Esophagus (tissue), 2 donors: ENCODE measurements around the gene TMEM178B. TPM values are rescaled to one million over a fixed set of nuclear protein-coding genes. Genes with fewer than 3 reads are reported as not detected.

Experiments
- H3K27ac ChIP-seq, 2 donors: one replicate each; pipeline ENCODE4 v1.5.1; 2013; ENCODE audit warnings: low read depth in 2 of 2, mild to moderate bottlenecking in 2 of 2, inconsistent platforms in 1 of 2, low read length in 1 of 2, moderate library complexity in 1 of 2
- H3K27me3 ChIP-seq, 2 donors: one replicate each; pipeline ENCODE4 v1.6.1; 2013; ENCODE audit warnings: low read length in 2 of 2, control low read depth in 1 of 2, mild to moderate bottlenecking in 1 of 2; ENCODE audit not compliant: insufficient read depth in 2 of 2, control insufficient read depth in 1 of 2
- H3K36me3 ChIP-seq, 2 donors: one replicate each; pipeline ENCODE4 v1.6.1; 2013; ENCODE audit warnings: low read length in 1 of 2; ENCODE audit not compliant: control insufficient read depth in 2 of 2, insufficient read depth in 2 of 2
- H3K4me1 ChIP-seq, 2 donors: one replicate each; pipeline ENCODE4 v1.6.1; 2013; ENCODE audit warnings: low read length in 1 of 2; ENCODE audit not compliant: control insufficient read depth in 2 of 2, insufficient read depth in 2 of 2
- H3K4me3 ChIP-seq, 2 donors: one replicate each; pipeline ENCODE4 v1.5.1; 2013; ENCODE audit warnings: low read length in 2 of 2, mild to moderate bottlenecking in 2 of 2, low read depth in 1 of 2, moderate library complexity in 1 of 2
- H3K9me3 ChIP-seq, 2 donors: one replicate each; pipeline ENCODE4 v1.6.1; 2013; ENCODE audit warnings: mild to moderate bottlenecking in 2 of 2, low read depth in 1 of 2, low read length in 1 of 2, moderate library complexity in 1 of 2; ENCODE audit not compliant: control insufficient read depth in 2 of 2, insufficient read depth in 1 of 2
- WGBS, 2 donors: extraction: QIAGEN DNeasy Blood & Tissue Kit; methylation state at CpG; one replicate each; pipeline ENCODE4 v1.1.7; 2013; 5-methylcytosine and 5-hydroxymethylcytosine counted together
- polyA plus RNA-seq, 2 donors: library from polyadenylated mRNA; stranded (reverse); fragments of 200-250 nt; gene quantifications; one replicate each; pipeline ENCODE4 v1.2.3, GENCODE V29; 2013
- donor health status: healthy with polysubstance abuse.
- donor health status: Bipolar disorder and iron deficiency.

Gene TMEM178B
- polyA plus RNA-seq, 2 donors: 0.21 to 0.26 TPM

DNA sequence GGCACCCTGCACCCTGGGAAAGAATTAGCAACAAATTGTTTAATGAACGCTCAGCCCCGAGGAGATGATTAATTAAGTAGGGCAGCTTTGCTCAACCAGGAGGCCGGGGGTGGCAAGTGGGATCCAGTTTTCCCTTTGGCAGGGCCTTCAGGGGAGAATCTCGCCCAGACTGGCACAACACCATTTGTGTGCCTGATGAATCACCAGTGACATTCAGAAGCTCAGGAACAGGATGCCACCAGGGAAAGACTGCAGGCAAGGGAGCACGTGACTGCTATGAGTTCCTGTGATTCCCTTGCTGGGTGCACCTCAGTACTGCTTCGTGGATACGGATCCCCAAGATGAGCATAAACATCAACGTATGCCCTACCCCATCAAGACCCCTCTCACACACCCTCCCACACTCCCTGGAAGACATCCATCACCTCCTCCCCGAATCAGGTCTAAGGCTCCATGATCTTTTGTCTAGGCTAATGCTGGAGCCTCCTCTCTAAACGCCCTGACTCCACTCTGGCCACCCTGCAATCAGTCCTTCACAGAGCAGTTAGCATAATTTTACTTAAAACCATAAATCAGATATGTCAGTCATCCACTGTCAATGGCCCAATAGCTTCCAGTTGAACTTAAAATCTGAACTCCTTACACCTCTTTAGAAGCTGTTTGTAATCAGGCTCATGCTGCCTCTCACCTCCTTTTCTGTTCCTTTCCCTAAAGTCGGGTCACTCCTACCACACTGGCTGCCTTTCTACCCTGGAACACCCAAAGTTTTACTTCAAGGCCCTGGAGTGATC, 368.2 kb downstream of the TMEM178B start:
- H3K27ac ChIP-seq: no peak overlapping the region
- no peak overlapping the region for H3K4me3 ChIP-seq
- WGBS, 2 donors: 44 to 60% methylated on average over 11 of the region's 11 CpGs
- H3K36me3 ChIP-seq: no peaks in the 10 kb centered on the region
- no peaks in the 10 kb centered on the region for H3K9me3 ChIP-seq
- H3K27me3 ChIP-seq: no peaks in the 10 kb centered on the region
- H3K4me1 ChIP-seq: peaks cover 4 to 8% of the 10 kb centered on the region in 2 donors

DNA sequence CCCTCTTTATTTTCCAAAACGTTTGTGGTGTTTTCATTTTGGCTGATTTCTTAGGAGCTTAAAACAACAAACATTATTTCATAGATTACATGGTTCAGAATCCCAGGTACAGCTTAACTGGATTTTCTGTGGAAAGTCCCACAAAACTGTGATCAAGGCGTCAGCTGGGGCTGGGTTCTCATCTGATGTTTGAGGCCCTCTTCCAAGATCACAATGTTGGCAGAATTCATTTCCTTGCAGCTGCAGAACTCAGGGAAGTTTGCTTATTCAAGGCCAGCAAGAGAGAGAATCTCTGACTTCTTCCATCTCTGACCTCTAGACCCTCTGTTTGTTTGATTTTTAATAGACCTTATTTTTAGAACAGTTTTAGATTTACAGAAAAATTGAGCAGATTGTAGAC, 368.9 kb downstream of the TMEM178B start:
- WGBS, 2 donors: 22 to 39% methylated on average over 2 of the region's 2 CpGs
- Histone ChIP-seq H3K4me3 (no peak overlapping the region), H3K4me1 (peaks cover 4 to 8% of the 10 kb centered on the region in 2 donors), H3K9me3 (no peaks in the 10 kb centered on the region), H3K27ac (no peak overlapping the region), H3K36me3 (no peaks in the 10 kb centered on the region), H3K27me3 (no peaks in the 10 kb centered on the region)

DNA sequence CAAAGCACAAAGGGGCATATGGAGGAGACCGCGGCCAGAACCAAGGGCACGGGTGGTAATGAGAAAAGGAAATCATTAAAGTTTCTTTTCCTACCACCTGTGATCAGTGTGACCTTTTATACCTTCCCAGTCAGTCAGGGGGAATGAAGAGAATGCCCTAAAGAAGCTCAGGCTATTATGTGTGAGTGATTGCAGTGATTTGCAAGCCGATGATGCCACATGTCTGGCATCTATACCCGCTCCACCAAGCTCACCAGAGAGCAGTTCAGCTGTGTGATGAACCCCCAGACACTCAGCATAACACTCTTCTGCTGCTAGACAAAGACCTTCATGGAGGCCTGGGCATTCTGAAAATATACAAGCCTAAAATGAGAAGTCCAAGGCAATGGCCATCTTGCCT, 371.1 kb downstream of the TMEM178B start:
- Histone ChIP-seq H3K27me3 (no peaks in the 10 kb centered on the region), H3K36me3 (no peaks in the 10 kb centered on the region), H3K4me1 (peaks cover 4 to 8% of the 10 kb centered on the region in 2 donors), H3K4me3 (no peak overlapping the region), H3K27ac (no peak overlapping the region), H3K9me3 (no peaks in the 10 kb centered on the region)
- WGBS, 2 donors: 85 to 87% methylated on average over 5 of the region's 5 CpGs

DNA sequence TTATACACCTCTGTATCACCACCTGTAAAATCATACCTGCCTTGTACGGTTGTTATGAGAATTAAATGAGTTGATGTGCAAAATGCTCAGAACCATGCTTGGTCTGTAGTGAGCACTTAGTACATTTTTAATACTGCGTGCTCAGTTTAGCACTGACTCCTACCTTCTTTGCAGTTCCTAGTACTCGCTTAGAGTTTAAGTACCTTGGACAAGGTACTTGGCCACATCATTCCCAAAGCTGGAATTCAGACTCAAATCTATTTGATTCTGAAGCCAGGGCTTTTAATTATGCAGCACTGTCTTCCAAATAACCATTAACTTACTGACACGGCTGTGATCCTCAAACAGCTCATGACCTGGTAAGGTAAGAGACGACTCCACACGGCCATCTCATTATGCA, 377.4 kb downstream of the TMEM178B start:
- H3K36me3 ChIP-seq: no peaks in the 10 kb centered on the region
- no peak overlapping the region for H3K27ac ChIP-seq
- no peaks in the 10 kb centered on the region for H3K4me1 ChIP-seq
- WGBS, 2 donors: 90 to 93% methylated on average over 6 of the region's 6 CpGs
- no peaks in the 10 kb centered on the region for H3K9me3 ChIP-seq
- no peaks in the 10 kb centered on the region for H3K27me3 ChIP-seq
- H3K4me3 ChIP-seq: no peak overlapping the region

DNA sequence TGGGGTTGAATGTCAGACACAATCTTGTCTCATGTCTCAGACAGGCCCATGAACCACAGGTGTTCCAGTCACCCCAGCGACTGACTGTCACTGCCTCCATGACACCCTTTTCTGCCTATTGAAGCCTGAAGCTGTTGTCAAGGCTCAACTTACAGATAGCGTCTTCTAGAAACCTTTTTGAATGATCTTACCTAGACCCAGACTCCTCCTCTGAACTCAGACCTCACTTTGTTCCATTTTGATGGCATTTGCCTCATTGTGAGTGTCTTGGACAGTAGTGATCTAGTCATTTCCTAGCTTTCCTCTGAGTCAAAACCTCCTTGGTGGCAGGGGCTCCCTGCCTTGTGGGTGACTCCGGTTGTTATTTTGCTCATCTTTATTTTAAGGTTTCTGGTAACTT, 379.0 kb downstream of the TMEM178B start:
- Histone ChIP-seq H3K9me3 (no peaks in the 10 kb centered on the region), H3K4me1 (no peaks in the 10 kb centered on the region), H3K27ac (no peak overlapping the region), H3K36me3 (no peaks in the 10 kb centered on the region), H3K27me3 (no peaks in the 10 kb centered on the region), H3K4me3 (no peak overlapping the region)
- 83 to 85% methylated on average over 3 of the region's 3 CpGs for WGBS, 2 donors

DNA sequence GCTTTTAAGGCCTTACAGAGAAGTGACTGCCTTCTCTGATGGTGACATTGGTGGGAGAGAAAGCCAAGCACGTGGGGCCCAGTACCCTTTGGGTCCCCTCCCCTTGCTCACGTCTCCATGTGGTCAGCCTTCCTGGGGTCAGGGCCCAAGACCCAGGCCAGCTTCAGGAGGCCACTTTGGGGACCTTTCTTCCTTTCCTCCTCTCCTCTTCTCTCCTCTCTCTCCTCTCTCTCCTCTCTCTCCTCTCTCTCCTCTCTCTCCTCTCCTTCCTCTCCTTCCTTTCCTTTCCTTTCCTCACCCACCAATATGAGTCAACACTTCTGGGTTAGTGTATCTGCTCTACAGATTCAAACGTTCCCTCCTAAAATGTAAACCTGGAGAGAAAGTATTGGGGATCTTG, 380.5 kb downstream of the TMEM178B start:
- WGBS, 2 donors: 73 to 78% methylated on average over 3 of the region's 3 CpGs
- Histone ChIP-seq H3K4me3 (no peak overlapping the region), H3K27ac (no peak overlapping the region), H3K9me3 (no peaks in the 10 kb centered on the region), H3K27me3 (no peaks in the 10 kb centered on the region), H3K36me3 (no peaks in the 10 kb centered on the region), H3K4me1 (no peaks in the 10 kb centered on the region)

DNA sequence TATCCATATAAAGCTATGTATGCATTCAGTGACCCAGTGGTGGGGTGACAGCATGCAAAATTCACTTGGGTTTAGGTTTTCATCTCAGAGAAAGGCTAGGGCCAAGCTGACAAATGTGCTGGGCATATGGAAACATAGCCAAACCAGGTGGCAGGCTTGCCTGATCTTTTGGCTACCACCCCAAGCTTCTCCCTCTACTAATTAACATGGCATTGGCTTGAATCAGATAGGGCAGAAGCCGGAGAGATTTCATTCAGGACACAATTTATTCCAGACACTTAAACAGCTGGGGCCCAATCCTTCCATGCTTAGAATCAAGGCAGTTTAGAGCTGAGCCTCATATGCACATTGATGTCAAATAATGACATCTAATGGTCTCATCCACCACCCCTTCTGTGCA, 381.9 kb downstream of the TMEM178B start:
- H3K27ac ChIP-seq: no peak overlapping the region
- H3K4me1 ChIP-seq: no peaks in the 10 kb centered on the region
- no peak overlapping the region for H3K4me3 ChIP-seq
- no peaks in the 10 kb centered on the region for H3K36me3 ChIP-seq
- no peaks in the 10 kb centered on the region for H3K9me3 ChIP-seq
- WGBS, 2 donors: 74 to 78% methylated on average over 1 of the region's 1 CpG
- no peaks in the 10 kb centered on the region for H3K27me3 ChIP-seq

DNA sequence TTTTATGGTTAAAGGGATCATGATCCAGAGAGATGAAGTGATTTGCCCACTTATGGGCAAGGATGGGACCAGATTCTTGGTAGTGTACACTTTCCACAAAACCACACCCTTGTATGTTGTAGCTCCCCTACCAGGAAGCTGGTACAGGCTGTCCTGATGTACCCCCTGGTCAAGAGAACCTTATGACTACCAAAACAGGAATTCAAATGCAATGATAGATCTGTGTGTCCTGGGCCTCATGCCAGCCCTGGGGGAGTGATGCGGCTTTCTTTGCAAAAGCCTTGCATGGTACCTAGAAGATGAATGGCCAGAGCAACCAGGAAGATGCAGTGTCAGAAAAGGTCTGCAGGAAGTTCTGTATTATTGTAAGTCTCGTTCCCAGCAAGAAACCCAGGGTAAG, 382.4 kb downstream of the TMEM178B start:
- 76 to 82% methylated on average over 2 of the region's 2 CpGs for WGBS, 2 donors
- Histone ChIP-seq H3K36me3 (no peaks in the 10 kb centered on the region), H3K4me1 (peaks cover 0 to 3% of the 10 kb centered on the region in 2 donors), H3K27ac (no peak overlapping the region), H3K27me3 (no peaks in the 10 kb centered on the region), H3K9me3 (no peaks in the 10 kb centered on the region), H3K4me3 (no peak overlapping the region)

DNA sequence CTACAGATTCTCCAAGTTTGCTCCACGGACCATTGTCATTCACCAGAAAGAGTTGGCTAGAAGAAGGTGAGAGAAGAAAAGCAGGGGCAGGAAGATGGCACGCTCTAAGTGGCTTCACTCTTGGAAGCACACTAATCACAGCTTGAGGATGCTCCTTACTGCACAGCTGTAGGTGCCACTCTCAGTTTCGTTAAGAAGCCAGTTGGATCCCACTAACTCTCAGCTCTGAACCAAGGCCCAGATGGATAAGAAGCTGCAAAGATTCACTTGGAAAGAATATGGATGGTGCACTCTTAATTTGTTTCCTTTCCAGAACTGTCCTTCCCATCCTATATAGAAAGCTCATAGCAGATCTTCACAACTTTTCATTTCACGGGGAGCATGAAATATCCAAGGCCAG, 382.8 kb downstream of the TMEM178B start:
- no peaks in the 10 kb centered on the region for H3K27me3 ChIP-seq
- no peak overlapping the region for H3K27ac ChIP-seq
- H3K36me3 ChIP-seq: no peaks in the 10 kb centered on the region
- H3K4me1 ChIP-seq: peaks cover 0 to 6% of the 10 kb centered on the region in 2 donors
- WGBS, 2 donors: 82 to 90% methylated on average over 4 of the region's 4 CpGs
- H3K4me3 ChIP-seq: no peak overlapping the region
- H3K9me3 ChIP-seq: no peaks in the 10 kb centered on the region
